Gastrocnemius medialis (tissue), 4 donors: ENCODE results near the gene ZNF672. TPM values are rescaled to one million over a fixed set of nuclear protein-coding genes. Genes with fewer than 3 reads are reported as not detected.

Experiments used
- ATAC-seq, 2 donors: fragments of 150-250 bp; one replicate each; pipeline ENCODE4 v1.9.1; 2016
- DNase-seq, 2 donors: peaks; one replicate each; pipeline ENCODE4 v3.0.0-alpha.2; 2019
- H3K27ac ChIP-seq, 4 donors: fragments of 200-600 bp; sonication (generic); 1 replicate in 1 of 4; 2 replicates in 3 of 4; pipeline ENCODE4 v1.5.1; 2016 to 2018; ENCODE audit warnings: mild to moderate bottlenecking in 2 of 4, moderate library complexity in 1 of 4
- H3K27me3 ChIP-seq, 3 donors: fragments of 200-600 bp; sonication (generic) in 2 of 3; 1 replicate in 1 of 3; 2 replicates in 2 of 3; pipeline versions ENCODE4 v1.5.1 to v1.6.0; 2016 to 2019; ENCODE audit warnings: mild to moderate bottlenecking in 1 of 3, moderate library complexity in 1 of 3
- H3K36me3 ChIP-seq, 2 donors: fragments of 200-600 bp; sonication (generic) in 1 of 2; one replicate each; pipeline ENCODE4 v1.5.1; 2017 to 2018
- H3K4me1 ChIP-seq, 2 donors: fragments of 200-600 bp; sonication (generic) in 1 of 2; one replicate each; pipeline ENCODE4 v1.5.1; 2016 to 2017; ENCODE audit warnings: mild to moderate bottlenecking in 2 of 2
- H3K4me3 ChIP-seq, 4 donors: fragments of 200-600 bp; sonication (generic) in 3 of 4; 1 replicate in 1 of 4; 2 replicates in 3 of 4; pipeline ENCODE4 v1.5.1; 2016 to 2019; ENCODE audit warnings: mild to moderate bottlenecking in 2 of 4
- H3K9me3 ChIP-seq, 3 donors: fragments of 200-600 bp; sonication (generic) in 2 of 3; 1 replicate in 1 of 3; 2 replicates in 2 of 3; pipeline ENCODE4 v1.5.1; 2016 to 2019
- CTCF ChIP-seq, 5 experiments: fragments of 450-650 bp in 3 of 5; fragments of 200-600 bp in 2 of 5; sonication (generic) in 2 of 5; IDR thresholded peaks in 4 of 5; conservative IDR thresholded peaks in 1 of 5; 1 replicate in 4 of 5; 2 replicates in 1 of 5; pipeline ENCODE4 v1.5.1; 2016 to 2019; ENCODE audit warnings: antibody characterized with exemption in 5 of 5, mild to moderate bottlenecking in 3 of 5, moderate library complexity in 3 of 5
- POLR2A ChIP-seq, 2 donors: fragments of 450-650 bp; IDR thresholded peaks; one replicate each; pipeline ENCODE4 v1.6.1; 2017; ENCODE audit warnings: antibody characterized with exemption in 2 of 2, mild to moderate bottlenecking in 2 of 2, moderate library complexity in 2 of 2
- in situ Hi-C, 4 donors: fragments of 200-750 bp; cut with MboI; loops; one replicate each; pipeline versions ENCODE4 v1.15.0 to v1.8.0; 2017; ENCODE audit warnings: low sequenced_read_pairs in 4 of 4
- intact Hi-C: fragments of 100-400 bp; cut with DNase I; formaldehyde crosslinking; loops from one replicate; pipeline ENCODE4 v1.15.1; 2023; ENCODE audit warnings: low total_unique reads
- total RNA-seq, 4 donors: library from RNA; depleted of rRNA; stranded (reverse); fragments of >200 nt; gene quantifications; one replicate each; pipeline versions ENCODE4 v1.1.0 to v1.2.3, GENCODE V29; 2016

ZNF672 gene
- total RNA-seq, 4 donors from 2014 or later: 41.9 to 81.0 (median 59.0) TPM

GRCh38 chr1:248855580-248855979 lies 17.6 kb downstream of the ZNF672 start:
- Histone ChIP-seq H3K27me3 (no peaks in the 10 kb centered on the region), H3K27ac (no peak overlapping the region), H3K4me1 (peaks cover 13 to 23% of the 10 kb centered on the region in 2 donors), H3K9me3 (no peaks in the 10 kb centered on the region), H3K36me3 (peaks cover 0 to 5% of the 10 kb centered on the region in 2 donors), H3K4me3 (no peak overlapping the region)
- intact Hi-C loops (no loop called here), in situ Hi-C loops (no loop called here)
- no peak for ATAC-seq
- TF ChIP-seq CTCF (IDR thresholded peaks at IDR 0.05 in 4 of 5, conservative IDR thresholded peaks at IDR 0.05 in 1 of 5): no peak
- TF ChIP-seq POLR2A (IDR thresholded peaks at IDR 0.05): no peak
- no peak for DNase-seq

- H3K9me3 ChIP-seq: no peaks in the 10 kb centered on the region
- no peak for ATAC-seq
- H3K27me3 ChIP-seq: no peaks in the 10 kb centered on the region
- H3K27ac ChIP-seq: peak overlapping the region in 1 of 4 donors; percentile 12
- H3K36me3 ChIP-seq: peaks cover 0 to 5% of the 10 kb centered on the region in 2 donors
- DNase-seq: no peak
- in situ Hi-C loops: no loop called here
- intact Hi-C loops: no loop called here
- peaks cover 13 to 23% of the 10 kb centered on the region in 2 donors for H3K4me1 ChIP-seq
- H3K4me3 ChIP-seq: no peak overlapping the region
- no peak for TF ChIP-seq CTCF (IDR thresholded peaks at IDR 0.05 in 4 of 5, conservative IDR thresholded peaks at IDR 0.05 in 1 of 5)
- no peak for TF ChIP-seq POLR2A (IDR thresholded peaks at IDR 0.05)
These were observed 18.2 kb downstream of the ZNF672 start for GRCh38 chr1:248856176-248856575.

DNA sequence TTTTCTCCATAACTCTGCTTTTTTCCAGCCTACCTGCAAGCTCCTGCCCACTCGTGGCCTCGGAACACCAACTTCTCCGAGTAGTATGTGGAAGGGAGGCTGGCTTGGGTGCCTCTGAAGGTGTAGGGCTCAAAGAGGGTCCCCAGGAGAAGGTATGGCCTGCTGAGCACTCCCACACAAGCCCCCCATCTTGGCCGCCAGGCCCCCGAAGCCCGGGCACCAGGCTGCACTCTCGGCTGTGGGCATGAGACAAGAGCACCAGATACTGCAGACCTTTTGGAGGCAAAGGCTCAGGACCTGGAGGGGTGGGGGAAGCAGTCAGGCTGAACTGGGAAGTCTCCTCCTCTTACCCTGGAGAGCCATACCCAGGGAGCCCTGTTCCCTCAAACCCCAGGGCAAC lies 19.2 kb downstream of the ZNF672 start:
- Histone ChIP-seq H3K27ac (no peak overlapping the region), H3K9me3 (no peaks in the 10 kb centered on the region), H3K4me3 (no peak overlapping the region), H3K4me1 (peaks cover 13 to 23% of the 10 kb centered on the region in 2 donors), H3K36me3 (peaks cover 0 to 5% of the 10 kb centered on the region in 2 donors), H3K27me3 (no peaks in the 10 kb centered on the region)
- intact Hi-C loops: no loop called here
- ATAC-seq (no peak), DNase-seq (no peak)
- TF ChIP-seq POLR2A (IDR thresholded peaks at IDR 0.05): no peak
- TF ChIP-seq CTCF (IDR thresholded peaks at IDR 0.05 in 4 of 5, conservative IDR thresholded peaks at IDR 0.05 in 1 of 5): no peak
- in situ Hi-C loops: no loop called here

- ATAC-seq (no peak), DNase-seq (no peak)
- Histone ChIP-seq H3K36me3 (peaks cover 0 to 5% of the 10 kb centered on the region in 2 donors), H3K4me1 (peaks cover 14 to 26% of the 10 kb centered on the region in 2 donors), H3K27me3 (no peaks in the 10 kb centered on the region), H3K9me3 (no peaks in the 10 kb centered on the region), H3K27ac (peak overlapping the region; percentile 86 to 98 (median 94)), H3K4me3 (peak overlapping the region; percentile 68 to 87 (median 72))
- intact Hi-C loops (no loop called here), in situ Hi-C loops (no loop called here)
- no peak for TF ChIP-seq POLR2A (IDR thresholded peaks at IDR 0.05)
- no peak for TF ChIP-seq CTCF (IDR thresholded peaks at IDR 0.05 in 4 of 5, conservative IDR thresholded peaks at IDR 0.05 in 1 of 5)
These were observed 19.7 kb downstream of the ZNF672 start for GRCh38 chr1:248857749-248858095.
